HG03558 (cell line): ENCODE results near the gene BBC3.
"Not testable (repeated sequence)": the region's sequence is repeated elsewhere in the genome, so short reads cannot be mapped to it uniquely, and the experiment has no call there.

ENCODE experiments used
- ATAC-seq: cut with Tn5 transposase; IDR thresholded peaks from one replicate; pipeline ENCODE4 v1.9.1; 2021; ENCODE audit warnings: moderate number of reproducible peaks; ENCODE audit not compliant: unreplicated experiment; ENCODE audit errors: extremely low read depth

The BBC3 gene, protein sequence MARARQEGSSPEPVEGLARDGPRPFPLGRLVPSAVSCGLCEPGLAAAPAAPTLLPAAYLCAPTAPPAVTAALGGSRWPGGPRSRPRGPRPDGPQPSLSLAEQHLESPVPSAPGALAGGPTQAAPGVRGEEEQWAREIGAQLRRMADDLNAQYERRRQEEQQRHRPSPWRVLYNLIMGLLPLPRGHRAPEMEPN

DNA sequence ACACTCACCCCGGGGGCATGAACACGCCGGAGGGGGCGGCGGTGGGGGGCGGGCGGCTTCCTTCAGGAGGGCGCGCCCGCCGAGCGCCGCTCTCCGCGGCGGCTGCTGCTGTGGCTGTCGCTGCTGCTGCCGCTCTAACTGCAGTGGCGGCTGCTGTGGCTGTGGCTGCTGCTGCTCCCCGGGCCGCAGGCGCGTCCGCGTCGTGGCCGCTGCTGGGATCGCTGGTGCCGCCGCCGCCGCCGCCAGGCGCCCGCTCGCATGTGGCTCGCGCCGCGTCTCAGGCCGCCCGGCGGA lies at the start of gene BBC3:
BBC3 (minus strand) TSS at position 279 of the 294 bp plus-strand sequence. CDS start 2,768 bp downstream, outside the sequence.
- no peak for ATAC-seq

DNA sequence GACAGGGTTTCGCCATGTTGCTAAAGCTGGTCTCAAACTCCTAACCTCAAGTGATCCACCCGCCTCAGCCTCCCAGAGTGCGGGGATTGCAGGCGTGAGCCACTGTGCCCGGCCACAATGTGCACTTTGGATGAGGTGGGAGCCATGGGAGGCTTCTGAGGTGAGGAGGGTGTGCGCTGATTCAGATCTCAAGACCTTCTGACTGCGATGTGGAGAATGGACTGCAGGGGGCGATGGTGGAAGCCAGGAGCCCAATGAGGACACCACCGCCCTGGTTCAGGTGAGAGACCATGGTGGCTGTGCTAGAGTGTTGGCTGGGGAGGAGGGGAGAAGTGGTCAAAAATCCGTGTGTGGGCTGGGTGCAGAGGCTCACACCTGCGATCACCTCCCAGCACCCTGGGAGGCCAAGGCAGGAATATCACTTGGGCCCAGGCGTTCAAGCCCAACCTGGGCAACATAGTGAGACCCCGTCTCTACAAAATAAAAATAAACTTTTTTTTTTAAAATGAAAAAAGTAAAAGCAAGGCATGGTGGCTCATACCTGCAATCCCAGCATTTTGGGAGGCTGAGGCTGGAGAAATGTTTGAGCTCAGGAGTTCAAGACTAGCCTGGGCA lies 49.3 kb upstream of the BBC3 start:
- ATAC-seq, result no peak

DNA sequence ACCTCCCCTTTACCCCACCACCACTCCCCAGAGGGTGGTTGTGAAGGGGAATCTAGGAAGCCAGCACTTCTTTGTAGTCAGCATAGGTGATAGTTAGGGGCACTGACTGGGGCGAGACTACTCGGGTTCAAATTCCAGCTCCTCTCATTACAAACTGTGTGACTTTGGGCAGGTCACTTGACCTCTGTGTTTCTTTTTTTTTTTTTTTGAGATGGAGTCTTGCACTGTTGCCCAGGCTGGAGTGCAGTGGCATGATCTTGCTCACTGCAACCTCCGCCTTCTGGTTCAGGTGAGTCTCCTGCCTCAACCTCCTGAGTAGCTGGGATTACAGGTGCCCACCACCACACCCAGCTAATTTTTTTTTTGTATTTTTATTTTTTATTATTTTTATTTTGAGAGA lies 45.5 kb upstream of the BBC3 start:
- ATAC-seq, result not testable (repeated sequence)

DNA sequence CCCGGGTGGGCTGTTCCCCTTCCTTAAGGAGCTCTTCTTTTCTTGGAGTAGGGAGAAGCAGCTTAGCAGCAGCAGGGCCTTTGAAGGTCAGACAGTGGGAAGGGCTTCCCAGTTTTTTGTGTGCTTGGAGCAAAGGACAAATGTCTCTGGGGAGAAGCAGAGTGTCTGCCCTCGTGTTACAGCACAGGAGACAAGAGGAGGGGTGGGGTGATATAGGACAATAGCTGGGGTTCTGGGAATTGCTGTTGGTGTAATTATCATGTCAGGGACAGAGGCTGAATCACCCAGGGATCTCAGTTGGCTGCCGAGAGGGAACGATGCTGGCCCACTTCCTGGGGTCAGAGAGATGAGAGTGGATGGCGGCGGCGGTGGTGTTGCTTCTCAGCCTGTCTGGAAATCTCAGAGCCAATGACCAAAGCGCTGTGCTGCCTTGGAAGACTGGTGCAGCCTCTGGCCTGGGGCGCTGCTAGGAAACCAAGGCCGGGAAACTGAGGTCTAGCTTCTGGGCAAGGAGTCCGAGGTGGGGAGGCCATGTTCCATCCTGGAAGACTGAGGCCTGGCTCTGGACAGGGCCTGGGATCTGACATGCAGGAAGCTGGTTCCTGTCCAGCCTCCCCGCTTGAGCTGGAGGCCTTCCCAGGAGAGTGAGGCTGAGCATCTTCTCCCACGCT lies 44.9 kb upstream of the BBC3 start:
- ATAC-seq, result no peak

DNA sequence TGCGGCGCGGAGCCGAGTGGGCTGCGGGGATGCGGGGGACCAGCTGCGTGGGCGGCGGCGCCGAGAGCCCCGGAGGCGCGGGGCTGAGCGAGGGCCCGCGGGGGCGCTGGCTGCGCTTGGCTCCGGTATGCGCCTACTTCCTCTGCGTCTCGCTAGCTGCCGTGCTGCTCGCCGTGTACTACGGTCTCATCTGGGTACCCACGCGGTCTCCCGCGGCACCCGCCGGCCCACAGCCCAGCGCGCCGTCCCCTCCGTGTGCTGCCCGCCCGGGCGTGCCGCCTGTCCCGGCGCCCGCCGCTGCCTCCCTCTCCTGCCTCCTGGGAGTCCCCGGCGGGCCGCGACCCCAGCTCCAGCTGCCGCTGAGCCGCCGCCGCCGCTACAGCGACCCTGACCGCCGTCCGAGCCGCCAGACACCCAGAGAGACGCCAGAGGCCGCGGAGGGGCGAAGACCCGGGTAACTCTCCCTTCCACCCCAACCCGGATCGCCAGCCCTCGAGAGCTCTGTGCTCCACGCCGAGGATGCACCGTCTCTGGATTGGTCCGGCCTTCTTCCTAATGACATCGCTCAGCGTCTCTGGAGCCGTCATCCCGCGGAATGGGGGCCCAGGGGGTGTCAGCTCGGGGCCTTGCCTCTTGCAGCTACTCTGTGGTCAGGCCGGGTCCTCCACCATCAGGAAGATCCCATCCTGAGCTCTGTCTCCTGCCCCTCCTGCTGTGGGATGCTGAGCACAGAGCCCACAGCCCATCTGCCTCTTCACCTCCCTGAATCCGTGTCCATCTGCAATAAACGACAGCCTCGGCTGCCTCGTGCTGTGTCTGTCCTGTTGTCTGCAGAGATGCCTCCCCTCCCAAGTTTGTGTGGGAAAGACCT lies 44.1 kb upstream of the BBC3 start:
- ATAC-seq, result no peak

DNA sequence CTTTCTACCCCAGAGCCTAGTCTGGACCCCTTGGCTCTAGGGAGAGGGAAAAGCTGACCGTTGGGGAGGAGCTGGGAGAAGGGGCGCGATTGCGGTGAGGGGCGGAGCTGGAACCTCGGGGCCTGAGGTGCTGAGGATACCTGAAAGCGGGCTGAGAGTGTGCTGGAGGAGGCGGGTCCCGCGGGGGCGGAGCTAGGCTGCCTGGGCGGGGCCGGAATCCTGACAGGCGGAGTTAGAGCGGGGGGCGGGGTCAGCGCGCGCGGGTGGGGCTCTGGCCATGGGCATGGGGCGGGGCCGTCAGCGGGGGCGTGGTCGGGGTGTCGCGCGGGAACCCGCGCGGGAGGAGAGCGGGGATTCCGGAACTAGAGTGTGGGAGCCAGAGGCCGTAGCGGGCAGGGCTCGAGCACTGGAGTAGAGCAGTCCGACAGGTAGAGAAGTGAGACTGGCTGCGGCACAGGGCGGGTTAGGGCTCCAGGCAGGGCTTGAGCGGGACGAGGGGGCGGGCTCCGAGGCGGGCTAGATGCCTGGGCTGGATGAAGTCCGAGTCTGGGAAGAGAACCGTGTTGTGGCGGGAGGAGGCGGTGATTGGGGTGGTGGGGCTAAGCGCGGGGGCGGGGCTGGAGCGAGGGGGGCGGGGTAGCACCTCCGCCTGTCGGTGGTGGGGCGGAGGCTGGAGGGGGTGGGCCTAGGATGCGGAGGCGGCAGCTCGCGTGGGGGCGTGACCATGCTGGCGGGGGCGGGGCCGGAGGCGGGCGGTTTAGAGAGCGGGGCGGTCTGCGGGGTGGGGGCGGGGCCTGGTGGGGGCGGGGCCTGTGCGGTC lies 43.3 kb upstream of the BBC3 start, which contains the start of gene INAFM1:
INAFM1 (plus strand) TSS at position 815 of the 820 bp plus-strand sequence. CDS start 35 bp downstream, outside the sequence.
- no peak for ATAC-seq

DNA sequence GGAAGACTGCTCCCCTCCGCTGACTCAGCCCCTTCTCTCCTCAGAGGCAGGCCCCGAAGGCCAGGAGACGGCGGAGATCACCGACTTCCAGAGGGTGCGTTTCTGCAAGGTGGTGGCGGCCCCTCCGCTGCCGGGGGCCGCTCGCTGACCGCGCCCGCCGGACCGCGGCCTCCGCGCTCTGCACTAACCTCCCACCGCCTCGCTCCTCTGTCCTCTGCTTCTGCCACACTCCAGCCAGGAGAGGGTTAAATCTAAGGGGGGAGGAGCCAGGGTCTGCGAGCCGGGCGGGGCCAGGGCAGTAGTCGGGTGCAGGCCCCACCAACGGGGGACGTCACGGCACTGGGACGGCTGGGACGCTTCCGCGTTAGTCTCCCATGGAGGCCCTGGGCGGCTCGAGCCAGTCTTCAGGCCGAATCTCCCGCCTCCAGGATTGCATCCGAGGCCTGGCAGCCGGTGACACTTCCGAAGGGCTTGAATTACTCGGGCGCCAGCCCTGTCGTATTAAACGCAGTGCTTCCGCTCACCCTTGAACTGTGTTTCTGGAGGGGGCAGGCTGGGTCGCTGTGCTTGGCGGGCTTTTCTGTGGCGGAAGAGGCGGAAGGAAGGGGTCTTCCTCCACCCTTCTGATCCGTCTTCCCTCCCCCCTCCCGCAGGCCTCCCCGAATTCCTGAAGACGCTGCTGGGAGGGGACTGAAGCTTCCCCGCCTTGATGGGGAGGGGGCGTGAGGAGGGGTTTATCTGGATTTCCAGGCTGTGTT lies 42.5 kb upstream of the BBC3 start:
- ATAC-seq, result peak; percentile 32

DNA sequence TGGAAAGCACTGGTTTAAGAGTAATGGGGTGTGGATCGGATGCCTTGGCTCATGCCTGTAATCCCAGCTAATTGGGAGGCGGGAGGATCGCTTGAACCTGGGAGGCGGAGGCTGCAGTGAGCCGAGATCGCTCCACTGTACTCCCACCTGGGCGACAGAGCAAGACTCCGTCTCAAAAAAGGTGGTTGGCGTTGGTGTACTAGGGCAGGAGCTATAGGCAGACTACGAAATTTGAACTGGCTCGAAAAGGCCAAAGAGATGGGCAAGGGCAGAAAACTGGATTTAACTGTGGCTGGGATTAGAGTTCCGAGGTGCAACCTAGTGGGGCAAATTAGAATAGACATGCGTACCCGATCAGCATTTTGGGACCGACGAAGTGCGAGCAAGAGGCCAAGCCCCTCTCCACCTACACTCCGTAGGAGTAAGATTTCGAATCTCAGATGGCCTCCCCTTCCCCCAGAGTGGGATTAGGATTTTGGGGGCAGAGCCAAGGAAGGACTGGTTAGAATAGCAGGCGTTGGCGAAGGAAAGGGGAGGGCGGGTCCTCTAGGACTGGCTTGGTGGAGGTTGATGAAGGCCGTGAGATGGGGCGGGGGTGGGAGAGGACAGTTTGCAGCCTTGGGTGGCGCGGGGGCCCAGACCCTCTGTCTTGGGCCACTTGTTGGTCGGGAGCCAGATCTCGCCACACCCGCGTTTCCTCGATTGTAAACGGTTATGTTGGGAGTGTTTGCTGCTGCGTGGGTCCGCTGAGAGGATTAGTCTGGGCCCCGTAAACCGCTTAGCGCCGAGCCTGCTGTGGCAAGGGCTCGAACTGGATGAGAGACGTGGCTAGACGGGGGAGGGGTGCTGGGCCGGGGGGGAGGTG lies 41.7 kb upstream of the BBC3 start:
- ATAC-seq, result no peak

DNA sequence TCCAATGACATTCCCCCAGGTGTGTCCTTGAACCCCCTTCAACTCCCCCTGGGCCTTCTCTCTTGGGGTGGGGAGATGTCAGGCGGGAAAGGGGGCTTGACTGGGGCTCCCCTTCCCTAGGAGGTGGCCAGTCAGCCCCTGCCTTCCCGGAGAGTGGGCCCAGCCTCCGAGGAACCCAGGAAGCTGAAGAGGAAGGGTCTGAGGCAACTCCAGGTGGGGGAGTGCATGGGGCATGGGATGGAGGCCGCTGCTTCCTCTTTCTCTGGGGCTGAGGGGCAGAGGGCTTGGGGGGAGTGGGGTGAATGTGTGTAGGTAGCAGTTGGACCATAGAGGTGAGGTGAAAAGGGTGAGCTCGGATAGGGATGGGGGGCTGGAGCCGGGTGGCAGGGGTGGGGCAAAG lies 41.0 kb upstream of the BBC3 start:
- ATAC-seq, result no peak

DNA sequence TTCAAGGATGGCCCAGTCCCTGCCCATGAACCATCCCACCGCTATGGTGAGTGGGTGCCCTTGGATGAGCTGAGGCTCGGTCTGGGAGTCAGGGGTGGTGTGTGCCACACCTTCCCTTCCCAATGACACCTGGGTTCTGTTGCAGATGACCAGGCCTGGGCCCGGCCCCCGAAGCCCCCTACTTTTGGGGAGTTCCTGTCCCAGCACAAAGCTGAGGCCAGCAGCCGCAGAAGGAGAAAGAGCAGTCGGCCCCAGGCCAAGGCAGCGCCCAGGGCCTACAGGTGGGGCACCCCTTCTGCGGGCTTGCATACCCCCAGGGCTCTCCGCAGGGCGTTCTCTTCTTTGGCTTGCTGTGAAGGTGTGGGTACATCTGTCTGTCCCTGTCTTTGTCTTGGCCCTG lies 39.4 kb upstream of the BBC3 start:
- no peak for ATAC-seq

DNA sequence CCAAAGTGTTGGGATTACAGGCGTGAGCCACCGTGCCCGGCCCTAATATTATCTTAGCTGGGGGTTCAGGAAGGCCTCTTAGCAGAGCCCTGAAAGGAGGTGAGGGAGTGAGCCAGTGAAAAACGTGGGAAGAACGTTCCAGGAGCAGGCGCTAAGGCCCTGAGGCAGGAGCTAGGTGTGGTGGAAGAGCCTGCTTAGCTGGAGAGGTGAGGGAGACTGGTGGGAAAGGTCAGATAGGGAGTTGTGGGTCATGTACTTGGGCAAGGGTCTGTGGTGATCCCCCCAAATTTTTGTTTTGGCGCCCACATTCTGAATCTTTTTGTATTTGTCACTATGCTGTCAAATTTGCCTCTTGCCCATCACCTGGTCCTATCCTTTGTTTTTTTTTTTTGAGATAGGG lies 38.6 kb upstream of the BBC3 start:
- no peak for ATAC-seq

DNA sequence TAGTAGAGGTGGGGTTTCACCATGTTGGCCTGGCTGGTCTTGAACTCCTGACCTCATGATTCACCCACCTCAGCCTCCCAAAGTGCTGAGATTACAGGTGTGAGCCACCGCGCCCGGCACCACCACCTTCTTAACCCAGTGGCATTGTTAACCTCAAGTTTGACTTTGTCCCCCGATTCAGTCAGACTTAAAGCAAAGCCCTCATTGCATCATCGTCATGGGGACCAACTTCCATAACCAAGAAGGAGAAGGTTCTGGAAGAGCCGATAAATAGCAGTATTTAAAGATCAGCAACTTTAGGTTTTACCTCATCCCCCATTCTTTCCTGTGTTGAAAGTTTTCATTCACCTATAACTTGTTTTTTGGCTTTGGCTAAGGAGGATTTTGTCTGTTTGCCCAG lies 37.0 kb upstream of the BBC3 start:
- no peak for ATAC-seq

DNA sequence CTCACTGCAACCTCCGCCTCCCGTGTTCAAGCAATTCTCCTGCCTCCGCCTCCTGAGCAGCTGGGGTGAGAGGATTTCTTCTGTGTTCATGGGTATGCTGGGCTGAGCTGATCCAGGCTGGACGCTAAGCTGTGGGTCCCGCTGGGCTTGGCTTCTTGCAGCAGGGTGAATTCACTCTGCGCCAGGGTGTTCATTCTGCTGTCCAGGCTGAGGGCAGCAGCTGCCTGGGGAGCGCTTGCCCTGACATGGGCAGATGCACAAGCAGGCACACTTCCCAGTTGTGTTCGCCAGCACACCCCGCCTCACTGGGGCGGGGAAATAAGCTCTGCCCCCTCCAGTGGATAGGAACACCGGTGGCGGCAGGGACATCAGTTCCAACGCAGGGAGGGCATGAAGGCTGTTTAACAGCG lies 36.4 kb upstream of the BBC3 start:
- no peak for ATAC-seq

DNA sequence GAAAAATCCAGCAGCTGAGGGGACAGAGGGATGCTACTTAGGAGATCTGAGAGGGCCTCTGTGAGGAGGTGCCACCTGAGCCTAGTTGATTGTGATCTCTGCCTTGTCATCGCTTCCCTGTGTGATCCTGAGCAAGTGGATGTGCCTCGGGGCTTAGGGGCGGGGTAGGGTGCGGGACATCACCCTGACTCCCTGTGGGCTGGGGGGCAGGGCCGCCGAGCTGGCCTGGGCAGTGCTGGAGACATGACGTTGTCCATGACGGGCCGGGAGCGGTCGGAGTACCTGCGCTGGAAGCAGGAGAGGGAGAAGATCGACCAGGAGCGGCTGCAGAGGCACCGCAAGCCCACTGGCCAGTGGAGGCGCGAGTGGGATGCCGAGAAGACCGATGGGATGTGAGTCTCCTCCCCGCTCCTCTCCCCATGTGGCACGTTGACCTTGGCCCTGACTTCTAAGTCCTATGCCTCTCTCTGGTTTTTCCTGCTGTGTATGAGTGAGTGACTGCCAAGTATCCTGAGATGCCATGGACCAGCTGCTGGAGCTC lies 35.5 kb upstream of the BBC3 start:
- no peak for ATAC-seq

DNA sequence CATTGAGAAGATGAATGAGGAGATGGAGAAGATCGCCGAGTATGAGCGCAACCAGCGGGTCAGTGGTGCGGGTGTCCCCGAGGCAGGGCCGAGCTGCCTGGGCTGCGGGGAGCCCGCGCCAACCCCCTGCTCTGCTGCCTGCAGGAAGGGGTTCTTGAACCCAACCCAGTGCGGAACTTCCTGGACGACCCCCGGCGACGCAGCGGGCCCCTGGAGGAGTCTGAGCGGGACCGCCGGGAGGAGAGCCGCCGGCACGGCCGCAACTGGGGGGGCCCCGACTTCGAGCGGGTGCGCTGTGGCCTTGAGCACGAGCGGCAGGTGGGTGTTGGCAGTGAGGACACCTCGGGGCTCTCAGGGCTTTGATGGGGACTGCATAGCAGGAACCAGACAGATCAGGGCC lies 33.6 kb upstream of the BBC3 start:
- no peak for ATAC-seq

DNA sequence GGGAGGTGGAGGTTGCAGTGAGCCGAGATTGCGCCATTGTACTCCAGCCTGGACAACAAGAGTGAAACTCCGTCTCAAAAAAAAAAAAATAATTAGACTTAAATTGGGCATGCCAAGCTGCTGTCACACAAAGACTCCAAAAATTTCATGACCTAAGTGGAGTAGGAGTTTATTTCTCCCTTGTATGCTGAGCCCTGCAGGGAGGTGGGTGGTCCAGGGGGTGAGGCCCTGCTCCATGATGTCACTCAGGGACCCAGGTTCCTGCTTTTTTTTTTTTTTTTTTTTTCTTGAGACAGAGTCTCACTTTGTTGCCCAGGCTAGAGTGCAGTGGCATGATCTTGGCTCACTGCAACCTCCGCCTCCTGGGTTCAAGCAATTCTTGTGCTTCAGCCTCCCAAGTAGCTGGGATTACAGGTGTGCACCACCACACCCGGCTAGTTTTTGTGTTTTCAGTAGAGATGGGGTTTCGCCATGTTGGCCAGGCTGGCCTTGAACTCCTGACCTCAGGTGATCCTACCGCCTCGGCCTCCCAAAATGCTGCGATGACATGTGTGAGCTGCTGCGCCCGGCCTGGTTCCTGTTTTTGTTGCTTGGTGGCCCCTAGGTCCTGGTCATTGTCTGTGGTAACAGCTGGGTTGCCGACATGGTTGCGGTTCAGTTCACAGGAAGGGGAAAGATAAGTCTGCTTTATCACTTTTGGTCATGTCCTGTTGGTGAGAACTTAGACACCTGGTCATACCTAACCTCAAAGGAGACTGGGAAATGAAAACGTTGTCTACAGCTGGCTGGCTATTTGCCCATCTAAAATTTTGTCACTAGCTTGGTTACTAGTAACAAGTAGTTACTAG lies 31.2 kb upstream of the BBC3 start:
- not testable (repeated sequence) for ATAC-seq

DNA sequence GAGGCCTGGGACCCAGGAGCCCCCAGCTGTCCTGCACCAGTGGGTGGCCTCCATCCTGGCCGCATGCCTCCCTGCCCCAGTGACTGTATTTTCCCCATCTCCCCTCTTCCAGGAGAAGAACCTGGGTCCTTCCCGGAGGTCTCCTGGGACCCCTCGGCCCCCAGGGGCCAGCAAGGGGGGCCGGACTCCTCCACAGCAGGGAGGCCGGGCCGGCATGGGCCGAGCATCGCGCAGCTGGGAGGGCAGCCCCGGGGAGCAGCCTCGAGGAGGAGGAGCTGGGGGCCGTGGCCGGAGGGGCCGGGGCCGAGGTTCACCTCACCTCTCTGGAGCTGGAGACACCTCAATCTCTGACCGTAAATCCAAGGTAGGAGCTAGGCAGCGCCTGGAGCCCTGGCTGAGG lies 29.5 kb upstream of the BBC3 start:
- no peak for ATAC-seq
